Tibial nerve (tissue), 4 donors: ENCODE measurements around the gene MADD. TPM values are rescaled to one million over a fixed set of nuclear protein-coding genes. Genes with fewer than 3 reads are reported as not detected.

ENCODE experiments used
- DNase-seq, 2 donors: peaks; one replicate each; pipeline ENCODE4 v3.0.0-alpha.2; 2019; ENCODE audit warnings: low spot score in 2 of 2
- H3K27ac ChIP-seq, 4 donors: fragments of 200-600 bp; sonication (generic) in 3 of 4; one replicate each; pipeline ENCODE4 v1.5.1; 2017 to 2019; ENCODE audit warnings: mild to moderate bottlenecking in 1 of 4
- H3K27me3 ChIP-seq, 2 donors: fragments of 200-600 bp; sonication (generic) in 1 of 2; one replicate each; pipeline versions ENCODE4 v1.5.1 to v1.6.0; 2017 to 2019
- H3K36me3 ChIP-seq, 3 donors: fragments of 200-600 bp; sonication (generic); one replicate each; pipeline ENCODE4 v1.5.1; 2018 to 2019
- H3K4me1 ChIP-seq, 4 donors: fragments of 200-600 bp; sonication (generic) in 3 of 4; one replicate each; pipeline ENCODE4 v1.5.1; 2017 to 2019
- H3K4me3 ChIP-seq, 4 donors: fragments of 200-600 bp; sonication (generic) in 3 of 4; one replicate each; pipeline ENCODE4 v1.5.1; 2017 to 2019; ENCODE audit warnings: mild to moderate bottlenecking in 1 of 4, moderate library complexity in 1 of 4
- H3K9me3 ChIP-seq, 4 donors: fragments of 200-600 bp; sonication (generic) in 3 of 4; one replicate each; pipeline ENCODE4 v1.5.1; 2017 to 2019
- CTCF ChIP-seq, 5 experiments: fragments of 200-600 bp in 3 of 5; fragments of 450-650 bp in 2 of 5; sonication (generic) in 3 of 5; IDR thresholded peaks; one replicate each; pipeline ENCODE4 v1.5.1; 2016 to 2019; ENCODE audit warnings: antibody characterized with exemption in 5 of 5, mild to moderate bottlenecking in 3 of 5, moderate library complexity in 2 of 5
- EP300 ChIP-seq, 2 donors: sonication (generic); formaldehyde crosslinking; IDR thresholded peaks; one replicate each; pipeline ENCODE4 v1.6.1; 2017; ENCODE audit warnings: antibody characterized with exemption in 2 of 2, mild to moderate bottlenecking in 1 of 2
- POLR2A ChIP-seq, 2 donors: fragments of 450-650 bp; IDR thresholded peaks; one replicate each; pipeline ENCODE4 v1.6.1; 2017; ENCODE audit warnings: antibody characterized with exemption in 2 of 2, mild to moderate bottlenecking in 2 of 2, moderate library complexity in 2 of 2
- WGBS, 2 donors: methylation state at CpG; one replicate each; pipeline ENCODE4 v1.1.5; 2018; 5-methylcytosine and 5-hydroxymethylcytosine counted together
- total RNA-seq, 4 donors: library from RNA; depleted of rRNA; stranded (reverse); fragments of >200 nt; gene quantifications; one replicate each; pipeline ENCODE4 v1.1.0, GENCODE V29; 2016

Gene MADD
- total RNA-seq, 4 donors from 2014 or later = 41.9 to 68.0 (median 52.2) TPM

- DNase-seq = no peak
- 93 to 94% methylated on average over 15 of the region's 15 CpGs for WGBS, 2 donors
- no peaks in the 10 kb centered on the region for H3K9me3 ChIP-seq
- no peak overlapping the region for H3K27ac ChIP-seq
- no peak overlapping the region for H3K4me3 ChIP-seq
- TF ChIP-seq CTCF (IDR thresholded peaks at IDR 0.05) (no peak), EP300 (IDR thresholded peaks at IDR 0.05) (no peak), POLR2A (IDR thresholded peaks at IDR 0.05) (no peak)
- no peaks in the 10 kb centered on the region for H3K27me3 ChIP-seq
- peaks cover 0 to 6% (median 0%) of the 10 kb centered on the region in 4 donors for H3K4me1 ChIP-seq
- H3K36me3 ChIP-seq = no peaks in the 10 kb centered on the region
Measured at GRCh38 chr11:47360341-47360740, 90.4 kb downstream of the MADD start.

GRCh38 chr11:47361419-47361818, 91.5 kb downstream of the MADD start:
- Histone ChIP-seq H3K36me3 (no peaks in the 10 kb centered on the region), H3K27me3 (no peaks in the 10 kb centered on the region), H3K27ac (no peak overlapping the region), H3K9me3 (no peaks in the 10 kb centered on the region), H3K4me3 (no peak overlapping the region), H3K4me1 (no peaks in the 10 kb centered on the region)
- no peak for DNase-seq
- 81 to 83% methylated on average over 13 of the region's 13 CpGs for WGBS, 2 donors
- TF ChIP-seq POLR2A (IDR thresholded peaks at IDR 0.05) (no peak), EP300 (IDR thresholded peaks at IDR 0.05) (no peak), CTCF (IDR thresholded peaks at IDR 0.05) (no peak)

GRCh38 chr11:47366020-47366490, 96.1 kb downstream of the MADD start:
- Histone ChIP-seq H3K36me3 (no peaks in the 10 kb centered on the region), H3K27me3 (no peaks in the 10 kb centered on the region), H3K9me3 (no peaks in the 10 kb centered on the region), H3K4me3 (no peak overlapping the region), H3K27ac (no peak overlapping the region), H3K4me1 (peaks cover 0 to 4% (median 0%) of the 10 kb centered on the region in 4 donors)
- TF ChIP-seq CTCF (IDR thresholded peaks at IDR 0.05) = no peak
- TF ChIP-seq EP300 (IDR thresholded peaks at IDR 0.05) = no peak
- no peak for TF ChIP-seq POLR2A (IDR thresholded peaks at IDR 0.05)
- no peak for DNase-seq
- 82 to 88% methylated on average over 1 of the region's 1 CpG for WGBS, 2 donors

- WGBS, 2 donors = 47 to 52% methylated on average over 3 of the region's 3 CpGs
- H3K9me3 ChIP-seq = no peaks in the 10 kb centered on the region
Measured at GRCh38 chr11:47369676-47370075, 99.7 kb downstream of the MADD start.

DNA sequence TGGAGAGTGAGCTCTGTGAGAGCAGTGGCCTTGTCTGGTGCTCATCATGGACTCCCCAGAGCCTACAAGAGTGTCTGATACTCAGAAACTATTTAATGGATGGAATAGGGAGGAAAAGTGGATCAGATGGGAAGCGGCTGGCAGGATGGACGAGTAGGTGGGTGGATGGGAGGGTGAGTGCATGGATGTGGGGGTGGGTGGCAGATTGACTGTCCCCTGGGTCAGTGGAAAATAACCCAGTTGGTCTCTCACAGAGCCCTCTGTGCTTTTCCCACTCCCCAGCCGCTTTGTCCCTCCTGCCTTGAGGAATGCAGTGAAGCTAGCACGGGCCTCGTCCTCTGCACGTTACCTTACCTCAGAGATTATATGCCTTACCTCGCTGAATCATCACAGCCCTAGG, 102.5 kb downstream of the MADD start:
- Histone ChIP-seq H3K27ac (no peak overlapping the region), H3K27me3 (no peaks in the 10 kb centered on the region), H3K4me3 (no peak overlapping the region), H3K9me3 (no peaks in the 10 kb centered on the region), H3K36me3 (no peaks in the 10 kb centered on the region), H3K4me1 (peaks cover 0 to 4% (median 0%) of the 10 kb centered on the region in 4 donors)
- DNase-seq = no peak
- no peak for TF ChIP-seq CTCF (IDR thresholded peaks at IDR 0.05)
- no peak for TF ChIP-seq POLR2A (IDR thresholded peaks at IDR 0.05)
- no peak for TF ChIP-seq EP300 (IDR thresholded peaks at IDR 0.05)
- WGBS, 2 donors = 68 to 78% methylated on average over 7 of the region's 7 CpGs

More at GRCh38 chr11:47369676-47370075, 99.7 kb downstream of the MADD start:
- H3K4me3 ChIP-seq = no peak overlapping the region
- H3K4me1 ChIP-seq = peaks cover 0 to 4% (median 0%) of the 10 kb centered on the region in 4 donors
- H3K27ac ChIP-seq = no peak overlapping the region
- TF ChIP-seq EP300 (IDR thresholded peaks at IDR 0.05) (no peak), CTCF (IDR thresholded peaks at IDR 0.05) (no peak), POLR2A (IDR thresholded peaks at IDR 0.05) (no peak)
- no peaks in the 10 kb centered on the region for H3K27me3 ChIP-seq
- H3K36me3 ChIP-seq = no peaks in the 10 kb centered on the region
- no peak for DNase-seq
